Dendritic cell treated with granulocyte-macrophage colony-stimulating factor and Interleukin-4, amounts not matched to agents 40 ng/mL and 50 ng/mL, for 4 days (primary cell): ENCODE data around the gene RAB35.

ENCODE experiments used
- H3K27ac Mint-ChIP-seq: one replicate; pipeline ENCODE4 v1.8.0; 2022; ENCODE audit warnings: mild to moderate bottlenecking, mixed read lengths
- H3K27me3 Mint-ChIP-seq: one replicate; pipeline ENCODE4 v1.8.0; 2022; ENCODE audit warnings: mild to moderate bottlenecking, mixed read lengths
- H3K36me3 Mint-ChIP-seq: one replicate; pipeline ENCODE4 v1.8.0; 2022; ENCODE audit warnings: low read depth, mixed read lengths
- H3K4me1 Mint-ChIP-seq: one replicate; pipeline ENCODE4 v1.8.0; 2022; ENCODE audit warnings: low read depth, mixed read lengths
- H3K4me3 Mint-ChIP-seq: one replicate; pipeline ENCODE4 v1.8.0; 2022; ENCODE audit warnings: mild to moderate bottlenecking, moderate library complexity, mixed read lengths
- H3K9me3 Mint-ChIP-seq: one replicate; pipeline ENCODE4 v1.8.0; 2022; ENCODE audit warnings: mixed read lengths
- intact Hi-C: fragments of 100-400 bp; cut with micrococcal nuclease; formaldehyde crosslinking; loops from one replicate; pipeline ENCODE4 v1.15.0; 2022

The RAB35 gene

DNA sequence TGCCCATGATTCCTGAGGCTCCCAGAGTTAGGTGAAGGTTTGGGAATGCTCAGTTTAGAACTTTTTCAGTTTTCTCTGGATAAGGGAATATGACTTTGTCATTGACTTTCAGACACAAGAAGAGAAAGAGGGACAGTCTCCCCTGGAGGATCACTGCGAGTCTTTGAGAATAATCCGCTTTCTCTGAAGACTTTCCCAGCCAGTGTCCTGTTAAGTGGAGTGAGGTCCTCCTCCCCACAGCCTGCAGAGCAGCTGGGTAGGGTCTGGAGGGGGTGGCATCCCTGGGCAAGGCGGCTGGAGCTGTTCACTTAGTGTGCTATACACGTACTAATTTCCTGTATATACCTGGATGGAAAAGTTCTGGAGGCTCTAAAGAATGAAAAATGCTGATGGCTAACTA lies 8.5 kb upstream of the RAB35 start:
- intact Hi-C loops = loop anchor here (5.0 kb wide), 1 partner anchor 38 kb away; no protein-coding TSS in a partner anchor
- Mint-ChIP-seq H3K27me3 (no peaks in the 10 kb centered on the region), H3K4me3 (no peak overlapping the region), H3K36me3 (peaks cover 32% of the 10 kb centered on the region), H3K4me1 (peaks cover 61% of the 10 kb centered on the region), H3K27ac (peak overlapping the region; percentile 89), H3K9me3 (no peaks in the 10 kb centered on the region)

- Mint-ChIP-seq H3K9me3 (no peaks in the 10 kb centered on the region), H3K27ac (no peak overlapping the region), H3K36me3 (peaks cover 16% of the 10 kb centered on the region), H3K27me3 (no peaks in the 10 kb centered on the region), H3K4me3 (no peak overlapping the region), H3K4me1 (peaks cover 77% of the 10 kb centered on the region)
- intact Hi-C loops = no loop called here
Observed at GRCh38 chr12:120121766-120122293, 5.3 kb upstream of the RAB35 start.

DNA sequence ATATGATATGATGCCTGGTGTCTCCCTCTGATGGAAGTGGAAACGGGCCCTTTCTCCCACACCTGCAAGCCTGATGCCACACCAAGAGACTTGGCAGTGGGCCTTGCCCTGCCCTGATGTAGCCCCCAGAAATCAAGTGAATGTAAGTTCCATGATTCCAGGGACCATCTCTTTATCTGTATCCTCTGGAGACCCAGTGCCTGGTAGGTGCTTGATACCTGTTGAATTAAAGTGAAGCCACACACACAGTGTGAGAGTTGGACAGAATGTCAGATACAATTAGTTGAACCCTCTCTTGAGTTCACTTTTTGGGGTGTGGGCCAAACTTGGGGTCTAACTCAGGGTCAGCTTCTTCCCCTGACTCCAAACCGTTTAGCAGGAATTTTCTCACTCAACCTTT lies 4.8 kb upstream of the RAB35 start:
- peak overlapping the region; percentile 74 for H3K27ac Mint-ChIP-seq
- no peak overlapping the region for H3K4me3 Mint-ChIP-seq
- H3K9me3 Mint-ChIP-seq = no peaks in the 10 kb centered on the region
- intact Hi-C loops = no loop called here
- peaks cover 19% of the 10 kb centered on the region for H3K36me3 Mint-ChIP-seq
- no peaks in the 10 kb centered on the region for H3K27me3 Mint-ChIP-seq
- peaks cover 72% of the 10 kb centered on the region for H3K4me1 Mint-ChIP-seq

DNA sequence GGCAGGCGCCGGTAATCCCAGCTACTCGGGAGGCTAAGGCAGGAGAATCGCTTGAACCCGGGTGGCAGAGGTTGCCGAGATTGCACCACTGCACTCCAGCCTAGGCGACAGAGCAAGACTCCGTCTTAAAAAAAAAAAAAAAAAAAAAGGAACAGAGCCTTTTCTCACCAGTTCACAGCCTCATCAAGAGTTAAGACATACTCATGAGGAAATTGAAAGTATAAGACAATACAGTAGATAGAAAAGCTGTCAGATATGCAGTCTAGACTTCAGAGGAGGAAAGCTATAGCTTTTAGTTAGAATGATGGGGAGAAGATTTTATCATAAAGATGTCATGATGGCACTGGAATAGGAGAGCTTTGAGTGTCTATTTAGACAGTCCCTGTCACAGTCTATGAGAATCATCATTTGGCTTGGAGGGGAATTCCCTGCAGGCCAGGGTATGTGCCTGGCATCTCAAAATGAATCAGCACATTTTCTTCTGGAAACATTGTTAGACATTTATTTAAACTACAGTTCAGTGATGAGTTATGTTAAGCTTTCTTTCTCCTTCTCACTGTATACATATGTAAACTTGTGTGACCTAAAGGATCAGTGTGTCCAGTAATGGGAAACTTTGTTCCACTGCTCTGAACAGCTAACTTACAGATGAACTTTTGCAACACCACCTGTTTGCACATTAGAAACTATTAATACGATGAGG lies 2.9 kb upstream of the RAB35 start:
- peak overlapping the region; percentile 26 for H3K4me3 Mint-ChIP-seq
- intact Hi-C loops = no loop called here
- H3K4me1 Mint-ChIP-seq = peaks cover 71% of the 10 kb centered on the region
- H3K9me3 Mint-ChIP-seq = no peaks in the 10 kb centered on the region
- H3K36me3 Mint-ChIP-seq = peaks cover 38% of the 10 kb centered on the region
- peak overlapping the region; percentile 83 for H3K27ac Mint-ChIP-seq
- no peaks in the 10 kb centered on the region for H3K27me3 Mint-ChIP-seq

DNA sequence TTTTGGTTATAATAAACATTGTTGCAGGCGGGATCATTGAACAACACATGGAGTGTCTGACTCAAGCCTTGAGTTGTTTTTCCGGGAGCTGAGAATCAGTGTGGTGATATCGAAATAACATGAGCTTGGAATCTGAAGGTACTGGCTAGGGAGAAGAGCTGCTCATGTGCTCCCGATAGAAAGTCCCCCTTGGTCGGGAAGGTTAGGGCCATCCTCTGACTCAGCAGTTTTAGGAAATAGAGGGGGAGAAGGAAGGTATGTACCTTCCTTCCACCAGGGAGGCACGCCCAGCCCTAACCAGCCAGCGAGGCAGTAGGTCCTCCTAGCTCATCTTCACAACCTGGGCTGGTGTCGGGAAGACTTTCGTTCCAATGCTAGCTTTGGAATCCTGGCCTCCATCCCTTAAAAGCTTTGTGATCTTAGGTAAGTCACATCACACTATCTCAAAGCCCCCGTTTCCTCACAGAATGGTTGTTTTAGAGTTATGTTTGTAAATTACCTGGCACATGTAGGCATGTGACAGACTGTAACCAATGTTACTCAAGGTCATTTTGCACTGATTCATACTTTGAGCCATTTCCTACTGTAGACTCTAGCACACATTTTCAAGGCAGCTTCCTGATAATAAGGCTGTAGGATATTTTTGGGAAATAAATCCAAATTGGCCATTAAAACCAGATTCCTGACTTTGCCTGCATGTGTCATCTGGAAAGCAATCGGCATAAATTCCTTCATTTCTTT lies 1.9 kb upstream of the RAB35 start:
- Mint-ChIP-seq H3K27me3 (no peaks in the 10 kb centered on the region), H3K4me3 (peak overlapping the region; percentile 84), H3K27ac (peak overlapping the region; percentile 83), H3K36me3 (peaks cover 47% of the 10 kb centered on the region), H3K9me3 (no peaks in the 10 kb centered on the region), H3K4me1 (peaks cover 68% of the 10 kb centered on the region)
- intact Hi-C loops = no loop called here

- Mint-ChIP-seq H3K27me3 (no peaks in the 10 kb centered on the region), H3K4me1 (peaks cover 72% of the 10 kb centered on the region), H3K9me3 (no peaks in the 10 kb centered on the region), H3K4me3 (peak overlapping the region; percentile 84), H3K27ac (peak overlapping the region; percentile 83), H3K36me3 (peaks cover 53% of the 10 kb centered on the region)
- intact Hi-C loops = no loop called here
Observed at GRCh38 chr12:120117961-120118320, 1.4 kb upstream of the RAB35 start.

- intact Hi-C loops = no loop called here
- Mint-ChIP-seq H3K4me1 (peaks cover 81% of the 10 kb centered on the region), H3K27me3 (no peaks in the 10 kb centered on the region), H3K4me3 (peak overlapping the region; percentile 84), H3K36me3 (peaks cover 62% of the 10 kb centered on the region), H3K9me3 (no peaks in the 10 kb centered on the region), H3K27ac (peak overlapping the region; percentile 83)
Observed at GRCh38 chr12:120116792-120117651, 469 bp upstream of the RAB35 start.

DNA sequence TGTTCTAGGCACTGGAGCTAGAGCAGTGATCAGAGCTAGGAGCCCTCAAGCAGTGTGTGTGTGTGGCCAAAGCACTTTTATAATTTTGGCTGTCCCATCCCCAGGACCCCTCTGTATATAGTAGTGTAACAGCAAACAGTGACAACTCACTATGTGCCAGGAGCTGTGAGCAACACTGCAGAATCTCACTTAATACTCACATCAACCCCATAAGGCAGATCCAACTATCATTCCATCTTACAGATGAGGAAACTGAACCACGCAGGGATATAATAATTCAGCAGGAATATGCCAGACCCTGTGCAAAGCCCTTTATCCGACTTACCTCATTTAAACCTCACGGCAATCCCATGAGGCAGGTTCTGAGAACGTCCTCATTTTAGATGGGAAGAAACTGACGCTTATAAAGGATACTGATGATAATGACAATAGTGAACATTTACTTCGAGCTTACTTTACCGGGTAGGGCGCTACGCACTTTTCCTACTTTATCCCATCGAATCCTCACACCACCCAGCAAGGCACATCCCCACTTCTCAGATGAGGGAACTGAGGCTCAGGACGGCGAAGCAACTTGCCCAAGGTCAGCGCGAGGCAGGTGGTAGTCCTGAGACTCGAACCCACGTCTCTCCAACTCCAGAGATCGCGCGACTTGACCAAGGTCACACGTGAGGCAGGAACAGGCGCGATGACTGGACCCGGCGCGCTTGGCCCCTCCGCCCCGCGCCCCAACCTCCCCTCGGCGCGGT lies 687 bp downstream of the RAB35 start:
- Mint-ChIP-seq H3K27me3 (no peaks in the 10 kb centered on the region), H3K9me3 (no peaks in the 10 kb centered on the region), H3K27ac (peak overlapping the region; percentile 83), H3K36me3 (peaks cover 69% of the 10 kb centered on the region), H3K4me1 (peaks cover 82% of the 10 kb centered on the region), H3K4me3 (peak overlapping the region; percentile 99)
- intact Hi-C loops = no loop called here

DNA sequence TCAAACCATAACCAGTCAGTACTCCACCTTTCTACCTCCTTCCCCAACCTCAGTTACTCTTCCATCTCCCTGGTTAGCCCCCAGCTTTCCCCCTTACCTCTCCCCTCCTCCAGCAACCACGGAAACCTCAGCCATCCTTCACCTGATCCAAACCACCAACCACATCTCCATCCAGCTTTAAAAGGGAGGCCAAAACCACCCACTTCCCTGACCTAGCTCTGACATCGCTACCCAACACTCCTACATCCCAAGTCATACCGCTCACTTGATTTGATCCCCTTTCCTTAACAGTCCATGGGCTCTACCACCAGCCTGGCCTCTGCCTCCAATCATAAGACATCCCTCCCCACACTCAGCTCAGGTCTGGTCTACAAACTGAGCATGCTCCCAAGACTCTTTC lies 1.5 kb downstream of the RAB35 start:
- no peaks in the 10 kb centered on the region for H3K9me3 Mint-ChIP-seq
- intact Hi-C loops = no loop called here
- peak overlapping the region; percentile 99 for H3K4me3 Mint-ChIP-seq
- H3K27ac Mint-ChIP-seq = peak overlapping the region; percentile 83
- no peaks in the 10 kb centered on the region for H3K27me3 Mint-ChIP-seq
- H3K36me3 Mint-ChIP-seq = peaks cover 69% of the 10 kb centered on the region
- H3K4me1 Mint-ChIP-seq = peaks cover 85% of the 10 kb centered on the region

- H3K27me3 Mint-ChIP-seq = no peaks in the 10 kb centered on the region
- peaks cover 84% of the 10 kb centered on the region for H3K36me3 Mint-ChIP-seq
- no peaks in the 10 kb centered on the region for H3K9me3 Mint-ChIP-seq
- peaks cover 87% of the 10 kb centered on the region for H3K4me1 Mint-ChIP-seq
- peak overlapping the region; percentile 90 for H3K27ac Mint-ChIP-seq
- peak overlapping the region; percentile 69 for H3K4me3 Mint-ChIP-seq
- intact Hi-C loops = loop anchor here (2.0 kb wide), 2 partner anchors 16 to 24 kb away; no protein-coding TSS in a partner anchor
Observed at GRCh38 chr12:120110550-120111501, 5.7 kb downstream of the RAB35 start.

DNA sequence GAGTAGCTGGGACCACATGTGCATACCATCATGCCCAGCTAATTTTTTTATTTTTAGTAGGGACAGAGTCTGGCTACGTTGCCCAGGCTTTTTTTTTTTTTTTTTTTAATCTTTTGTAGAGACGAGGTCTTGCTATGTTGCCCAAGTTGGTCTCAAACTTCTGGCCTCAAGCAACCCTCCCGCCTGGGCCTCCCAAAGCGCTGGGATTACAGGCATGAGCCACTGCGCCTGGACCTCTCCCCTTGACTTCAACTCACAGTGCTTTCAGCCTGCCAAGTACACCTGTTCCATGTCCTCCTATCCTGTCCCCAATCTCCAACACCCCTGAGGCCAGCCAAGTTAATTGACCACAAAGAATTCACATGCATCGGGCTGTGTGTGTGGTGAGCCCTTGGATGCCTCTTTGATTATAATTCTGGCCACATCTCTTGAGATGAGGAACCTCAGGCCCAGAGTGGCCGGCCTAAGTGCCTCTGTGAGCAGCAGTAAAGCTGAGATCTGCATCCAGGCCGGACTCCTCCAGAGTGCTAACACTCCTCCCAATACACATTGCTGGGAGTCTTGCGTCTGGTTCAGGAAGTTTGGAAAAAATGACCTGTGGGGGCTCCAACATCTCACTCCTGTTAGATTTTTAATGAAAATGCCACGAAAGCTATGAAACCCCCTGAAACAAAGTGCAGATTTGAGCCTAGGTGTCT lies 6.8 kb downstream of the RAB35 start:
- Mint-ChIP-seq H3K27ac (peak overlapping the region; percentile 90), H3K36me3 (peaks cover 84% of the 10 kb centered on the region), H3K4me1 (peaks cover 89% of the 10 kb centered on the region)

GRCh38 chr12:120106151-120106550 lies 10.4 kb downstream of the RAB35 start:
- intact Hi-C loops = no loop called here
- Mint-ChIP-seq H3K27me3 (no peaks in the 10 kb centered on the region), H3K4me1 (peaks cover 92% of the 10 kb centered on the region), H3K9me3 (no peaks in the 10 kb centered on the region), H3K27ac (peak overlapping the region; percentile 72), H3K36me3 (peaks cover 87% of the 10 kb centered on the region), H3K4me3 (no peak overlapping the region)

More for the DNA sequence above, 6.8 kb downstream of the RAB35 start:
- Mint-ChIP-seq H3K27me3 (no peaks in the 10 kb centered on the region), H3K4me3 (peak overlapping the region; percentile 37), H3K9me3 (no peaks in the 10 kb centered on the region)
- intact Hi-C loops = loop anchor here (2.0 kb wide), 2 partner anchors 17 to 23 kb away; no protein-coding TSS in a partner anchor
